ENCODE data around the gene KRTAP10-10.

Gene KRTAP10-10

GRCh38 chr21:44614161-44614631 is 23.0 kb upstream of the KRTAP10-10 start:
- DNase-seq (ENCODE audit: extremely low read depth, low read depth) = no peak
- TF ChIP-seq, protein P1, sequence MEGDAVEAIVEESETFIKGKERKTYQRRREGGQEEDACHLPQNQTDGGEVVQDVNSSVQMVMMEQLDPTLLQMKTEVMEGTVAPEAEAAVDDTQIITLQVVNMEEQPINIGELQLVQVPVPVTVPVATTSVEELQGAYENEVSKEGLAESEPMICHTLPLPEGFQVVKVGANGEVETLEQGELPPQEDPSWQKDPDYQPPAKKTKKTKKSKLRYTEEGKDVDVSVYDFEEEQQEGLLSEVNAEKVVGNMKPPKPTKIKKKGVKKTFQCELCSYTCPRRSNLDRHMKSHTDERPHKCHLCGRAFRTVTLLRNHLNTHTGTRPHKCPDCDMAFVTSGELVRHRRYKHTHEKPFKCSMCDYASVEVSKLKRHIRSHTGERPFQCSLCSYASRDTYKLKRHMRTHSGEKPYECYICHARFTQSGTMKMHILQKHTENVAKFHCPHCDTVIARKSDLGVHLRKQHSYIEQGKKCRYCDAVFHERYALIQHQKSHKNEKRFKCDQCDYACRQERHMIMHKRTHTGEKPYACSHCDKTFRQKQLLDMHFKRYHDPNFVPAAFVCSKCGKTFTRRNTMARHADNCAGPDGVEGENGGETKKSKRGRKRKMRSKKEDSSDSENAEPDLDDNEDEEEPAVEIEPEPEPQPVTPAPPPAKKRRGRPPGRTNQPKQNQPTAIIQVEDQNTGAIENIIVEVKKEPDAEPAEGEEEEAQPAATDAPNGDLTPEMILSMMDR (IDR thresholded peaks at IDR 0.05; ENCODE audit: low read depth, low read length, missing control alignments) = no peak
- H3K4me3 ChIP-seq (replicated peaks; ENCODE audit: low read depth, low read length) = no peak overlapping the region

DNA sequence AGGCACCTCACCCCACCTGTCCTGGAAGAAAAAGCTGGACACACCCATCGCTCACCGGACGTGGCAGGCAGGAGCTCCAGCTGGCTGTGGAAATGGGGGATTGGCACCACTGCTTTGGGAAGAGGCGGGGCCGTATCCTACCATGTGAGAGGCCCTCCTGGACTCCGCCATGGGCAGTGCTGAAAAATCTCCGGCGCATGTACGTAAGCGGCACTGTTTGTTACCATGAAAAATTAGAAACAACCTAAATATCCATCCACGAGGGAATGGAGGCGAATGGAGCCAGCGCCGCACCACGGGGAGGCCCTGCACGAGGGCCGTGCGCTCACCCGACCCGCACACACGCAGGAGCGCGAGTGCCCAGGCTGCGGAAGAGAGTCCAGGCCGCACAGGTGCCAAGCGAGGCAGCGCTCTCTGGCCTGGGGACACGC is 22.2 kb upstream of the KRTAP10-10 start:
- H3K4me3 ChIP-seq (replicated peaks; ENCODE audit: low read depth, low read length) = no peak overlapping the region
- TF ChIP-seq, protein P1 (IDR thresholded peaks at IDR 0.05; ENCODE audit: low read depth, low read length, missing control alignments) = no peak
- DNase-seq (ENCODE audit: extremely low read depth, low read depth) = no peak

DNA sequence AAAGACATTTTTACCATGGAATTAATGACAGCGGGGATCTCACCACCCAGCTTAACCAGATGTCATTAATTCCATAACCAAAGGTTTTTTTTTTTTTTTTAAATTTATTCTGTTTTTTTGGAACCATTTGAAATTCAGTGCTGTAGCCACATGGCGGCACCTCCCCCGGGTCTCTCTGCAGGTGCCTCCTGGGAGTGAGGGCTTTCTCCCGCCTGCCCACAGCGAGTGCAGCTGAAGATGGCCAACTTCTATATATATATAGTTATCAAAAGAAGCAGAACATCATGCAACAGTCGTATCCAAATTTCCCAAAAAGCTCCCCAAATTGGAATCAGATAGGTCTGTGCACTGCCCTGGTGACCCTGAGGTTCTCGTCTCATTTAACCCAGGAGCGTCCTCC is 21.7 kb upstream of the KRTAP10-10 start:
- DNase-seq (ENCODE audit: extremely low read depth, low read depth) = no peak
- TF ChIP-seq, protein P1 (IDR thresholded peaks at IDR 0.05; ENCODE audit: low read depth, low read length, missing control alignments) = no peak
- H3K4me3 ChIP-seq (replicated peaks; ENCODE audit: low read depth, low read length) = no peak overlapping the region

DNA sequence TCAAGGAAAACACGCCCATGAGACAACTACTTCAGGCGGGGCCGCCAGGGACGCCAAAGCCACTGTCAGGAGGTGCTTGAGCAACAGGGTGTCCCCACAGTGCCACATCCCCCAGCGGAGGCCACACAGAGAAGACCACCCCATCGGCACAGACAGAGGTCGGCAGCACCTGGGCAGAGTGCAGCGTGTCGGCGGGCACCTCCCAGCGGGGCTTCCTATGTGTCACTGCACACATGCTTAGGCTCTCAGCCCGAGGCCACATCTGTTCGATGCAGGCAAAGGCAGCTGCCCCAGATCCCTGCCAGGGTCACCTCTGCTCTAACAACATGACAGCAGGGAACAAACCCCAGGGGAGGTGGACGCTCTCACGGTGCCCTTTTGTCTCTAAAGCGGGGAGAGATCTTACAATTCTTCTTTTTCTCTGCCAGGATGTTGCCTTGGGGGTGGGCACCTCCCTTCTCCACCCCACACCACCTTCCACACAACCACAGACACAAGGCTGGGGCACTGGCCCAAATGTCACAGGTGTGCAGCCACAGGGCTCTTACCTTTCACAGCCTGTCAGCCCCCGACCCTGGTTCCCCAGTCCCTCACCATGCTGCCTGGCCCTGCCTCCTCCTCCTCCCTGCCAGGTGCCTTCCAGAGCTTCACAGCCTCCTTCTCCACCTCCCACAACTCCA is 21.1 kb upstream of the KRTAP10-10 start:
- H3K4me3 ChIP-seq (replicated peaks; ENCODE audit: low read depth, low read length) = no peak overlapping the region
- no peak for DNase-seq (ENCODE audit: extremely low read depth, low read depth)
- TF ChIP-seq, protein P1 (IDR thresholded peaks at IDR 0.05; ENCODE audit: low read depth, low read length, missing control alignments) = no peak

DNA sequence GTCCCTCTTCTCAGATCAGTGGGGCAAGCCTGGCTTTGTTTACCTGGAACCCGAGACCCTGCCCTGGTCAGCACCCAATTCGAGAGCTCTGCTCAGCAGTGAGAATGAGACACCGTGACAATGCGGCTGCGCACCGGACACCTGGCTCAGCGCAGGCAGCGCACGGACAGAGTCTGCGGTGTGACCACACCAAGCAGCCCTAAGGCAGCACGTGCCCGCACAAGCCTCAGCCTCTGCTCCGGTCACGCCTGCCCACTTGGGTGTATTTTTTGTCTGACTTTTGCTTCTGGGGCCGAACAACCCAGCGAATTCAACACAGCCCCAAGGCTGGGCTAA is 20.6 kb upstream of the KRTAP10-10 start:
- no peak overlapping the region for H3K4me3 ChIP-seq (replicated peaks; ENCODE audit: low read depth, low read length)
- no peak for DNase-seq (ENCODE audit: extremely low read depth, low read depth)
- TF ChIP-seq, protein P1 (IDR thresholded peaks at IDR 0.05; ENCODE audit: low read depth, low read length, missing control alignments) = no peak

- TF ChIP-seq, protein P1 (IDR thresholded peaks at IDR 0.05; ENCODE audit: low read depth, low read length, missing control alignments) = no peak
- DNase-seq (ENCODE audit: extremely low read depth, low read depth) = no peak
These were observed 20.1 kb upstream of the KRTAP10-10 start for GRCh38 chr21:44617071-44617501.

GRCh38 chr21:44618504-44618903 is 18.7 kb upstream of the KRTAP10-10 start:
- DNase-seq (ENCODE audit: extremely low read depth, low read depth) = no peak
- no peak overlapping the region for H3K4me3 ChIP-seq (replicated peaks; ENCODE audit: low read depth, low read length)
- TF ChIP-seq, protein P1 (IDR thresholded peaks at IDR 0.05; ENCODE audit: low read depth, low read length, missing control alignments) = peak; percentile 4

More at GRCh38 chr21:44617071-44617501, 20.1 kb upstream of the KRTAP10-10 start:
- H3K4me3 ChIP-seq (replicated peaks; ENCODE audit: low read depth, low read length) = no peak overlapping the region

All from HFF-Myc (cell line).